22Rv1 (cell line): ENCODE data around the gene ANO3.

Experiments used
- ZFX ChIP-seq: fragments of 450-650 bp; IDR thresholded peaks from 2 replicates; pipeline ENCODE4 v1.6.1; 2017; ENCODE audit warnings: antibody characterized with exemption, borderline replicate concordance
- TF ChIP-seq, protein P1 (sequence below): fragments of 450-650 bp; IDR thresholded peaks from 2 replicates; pipeline ENCODE4 v1.5.1; 2017; ENCODE audit warnings: mild to moderate bottlenecking

DNA sequence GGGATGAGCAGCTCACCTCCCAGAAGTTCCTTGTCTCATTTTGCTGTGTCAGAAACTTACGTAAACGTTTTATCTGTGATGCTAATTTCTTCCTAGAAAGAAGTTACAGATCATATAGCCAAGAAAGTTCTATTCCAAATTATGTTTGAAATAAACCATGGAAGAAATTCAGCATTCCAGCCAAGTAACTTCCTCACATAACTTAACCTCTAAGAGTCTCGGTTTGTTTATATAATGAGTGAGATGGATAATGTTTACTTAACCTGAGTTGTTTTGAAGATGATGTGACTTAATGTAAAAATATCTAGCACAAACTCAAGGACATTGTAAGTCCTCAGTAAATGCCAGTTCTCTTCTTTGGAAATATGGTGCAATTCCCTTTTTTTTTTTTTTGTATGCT is 249.0 kb downstream of the ANO3 start:
- TF ChIP-seq, protein P1, sequence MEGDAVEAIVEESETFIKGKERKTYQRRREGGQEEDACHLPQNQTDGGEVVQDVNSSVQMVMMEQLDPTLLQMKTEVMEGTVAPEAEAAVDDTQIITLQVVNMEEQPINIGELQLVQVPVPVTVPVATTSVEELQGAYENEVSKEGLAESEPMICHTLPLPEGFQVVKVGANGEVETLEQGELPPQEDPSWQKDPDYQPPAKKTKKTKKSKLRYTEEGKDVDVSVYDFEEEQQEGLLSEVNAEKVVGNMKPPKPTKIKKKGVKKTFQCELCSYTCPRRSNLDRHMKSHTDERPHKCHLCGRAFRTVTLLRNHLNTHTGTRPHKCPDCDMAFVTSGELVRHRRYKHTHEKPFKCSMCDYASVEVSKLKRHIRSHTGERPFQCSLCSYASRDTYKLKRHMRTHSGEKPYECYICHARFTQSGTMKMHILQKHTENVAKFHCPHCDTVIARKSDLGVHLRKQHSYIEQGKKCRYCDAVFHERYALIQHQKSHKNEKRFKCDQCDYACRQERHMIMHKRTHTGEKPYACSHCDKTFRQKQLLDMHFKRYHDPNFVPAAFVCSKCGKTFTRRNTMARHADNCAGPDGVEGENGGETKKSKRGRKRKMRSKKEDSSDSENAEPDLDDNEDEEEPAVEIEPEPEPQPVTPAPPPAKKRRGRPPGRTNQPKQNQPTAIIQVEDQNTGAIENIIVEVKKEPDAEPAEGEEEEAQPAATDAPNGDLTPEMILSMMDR = no peak
- TF ChIP-seq ZFX = no peak
